NCI-H82 treated with DMSO at 0.1 percent for 48 hours (cell line): Measurements from ENCODE around the gene ANKRD13B.
A peak's percentile ranks its signal among the peaks of the same experiment; 100 is the strongest.

Experiments used
- DNase-seq: peaks from one replicate; lab custom pipeline; 2025; ENCODE audit not compliant: unreplicated experiment; lab: John Stamatoyannopoulos, UW

Gene ANKRD13B

GRCh38 chr17:29581583-29582253 lies 11.2 kb upstream of the ANKRD13B start:
- DNase-seq: no peak

GRCh38 chr17:29582254-29582765 lies 10.6 kb upstream of the ANKRD13B start:
- DNase-seq: no peak

GRCh38 chr17:29582772-29583171 lies 10.2 kb upstream of the ANKRD13B start:
- DNase-seq: no peak

- no peak for DNase-seq
Observed at GRCh38 chr17:29583324-29584248, 9.3 kb upstream of the ANKRD13B start.

- DNase-seq: no peak
Observed at GRCh38 chr17:29584452-29585079, 8.4 kb upstream of the ANKRD13B start.

GRCh38 chr17:29585080-29585751 lies 7.7 kb upstream of the ANKRD13B start:
- no peak for DNase-seq

- no peak for DNase-seq
Observed at GRCh38 chr17:29586676-29587469, 6.1 kb upstream of the ANKRD13B start.

- no peak for DNase-seq
Observed at GRCh38 chr17:29587591-29587990, 5.3 kb upstream of the ANKRD13B start.

- no peak for DNase-seq
Observed at GRCh38 chr17:29588017-29588561, 4.8 kb upstream of the ANKRD13B start.

GRCh38 chr17:29588562-29589411 lies 4.1 kb upstream of the ANKRD13B start:
- DNase-seq: no peak

- DNase-seq: peak; percentile 70
Observed at GRCh38 chr17:29589524-29590410, 3.2 kb upstream of the ANKRD13B start, which contains the start of gene GIT1. TSS of gene GIT1 (minus strand) at chr17:29589648. CDS start at chr17:29589378, 270 bp downstream.

GRCh38 chr17:29590411-29591145 lies 2.4 kb upstream of the ANKRD13B start:
- DNase-seq: peak; percentile 73

GRCh38 chr17:29591146-29591736 lies 1.7 kb upstream of the ANKRD13B start:
- peak; percentile 71 for DNase-seq

- peak; percentile 81 for DNase-seq
Observed at GRCh38 chr17:29591737-29592608, 959 bp upstream of the ANKRD13B start.

GRCh38 chr17:29593591-29594518 lies 923 bp downstream of the ANKRD13B start:
- peak; percentile 24 for DNase-seq
